ENCODE measurements around the gene CDKN1C. TPM values are rescaled to one million over a fixed set of nuclear protein-coding genes. Genes with fewer than 3 reads are reported as not detected.

Gene CDKN1C
- polyA plus RNA-seq, 1 experiment = 2.1 TPM

- TF ChIP-seq, protein P1, sequence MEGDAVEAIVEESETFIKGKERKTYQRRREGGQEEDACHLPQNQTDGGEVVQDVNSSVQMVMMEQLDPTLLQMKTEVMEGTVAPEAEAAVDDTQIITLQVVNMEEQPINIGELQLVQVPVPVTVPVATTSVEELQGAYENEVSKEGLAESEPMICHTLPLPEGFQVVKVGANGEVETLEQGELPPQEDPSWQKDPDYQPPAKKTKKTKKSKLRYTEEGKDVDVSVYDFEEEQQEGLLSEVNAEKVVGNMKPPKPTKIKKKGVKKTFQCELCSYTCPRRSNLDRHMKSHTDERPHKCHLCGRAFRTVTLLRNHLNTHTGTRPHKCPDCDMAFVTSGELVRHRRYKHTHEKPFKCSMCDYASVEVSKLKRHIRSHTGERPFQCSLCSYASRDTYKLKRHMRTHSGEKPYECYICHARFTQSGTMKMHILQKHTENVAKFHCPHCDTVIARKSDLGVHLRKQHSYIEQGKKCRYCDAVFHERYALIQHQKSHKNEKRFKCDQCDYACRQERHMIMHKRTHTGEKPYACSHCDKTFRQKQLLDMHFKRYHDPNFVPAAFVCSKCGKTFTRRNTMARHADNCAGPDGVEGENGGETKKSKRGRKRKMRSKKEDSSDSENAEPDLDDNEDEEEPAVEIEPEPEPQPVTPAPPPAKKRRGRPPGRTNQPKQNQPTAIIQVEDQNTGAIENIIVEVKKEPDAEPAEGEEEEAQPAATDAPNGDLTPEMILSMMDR (IDR thresholded peaks at IDR 0.05; ENCODE audit: insufficient read depth, low read depth, low read length) = no peak
- ChIA-PET CTCF (interaction anchor here (1.6 kb wide), 1 partner anchor 11 kb away, joined by 3 read pairs; no protein-coding TSS in a partner anchor), POLR2A (no interaction called here)
- no peaks in the 10 kb centered on the region for H3K27me3 ChIP-seq (ENCODE audit: control insufficient read depth, insufficient read depth, low read length)
- H3K36me3 ChIP-seq (ENCODE audit: control insufficient read depth, insufficient read depth, low read length) = no peaks in the 10 kb centered on the region
- H3K4me3 ChIP-seq (ENCODE audit: low read depth, low read length) = no peak overlapping the region
- DNase-seq (ENCODE audit: low read depth) = no peak
These were observed 38.0 kb downstream of the CDKN1C start for GRCh38 chr11:2847561-2847960.

DNA sequence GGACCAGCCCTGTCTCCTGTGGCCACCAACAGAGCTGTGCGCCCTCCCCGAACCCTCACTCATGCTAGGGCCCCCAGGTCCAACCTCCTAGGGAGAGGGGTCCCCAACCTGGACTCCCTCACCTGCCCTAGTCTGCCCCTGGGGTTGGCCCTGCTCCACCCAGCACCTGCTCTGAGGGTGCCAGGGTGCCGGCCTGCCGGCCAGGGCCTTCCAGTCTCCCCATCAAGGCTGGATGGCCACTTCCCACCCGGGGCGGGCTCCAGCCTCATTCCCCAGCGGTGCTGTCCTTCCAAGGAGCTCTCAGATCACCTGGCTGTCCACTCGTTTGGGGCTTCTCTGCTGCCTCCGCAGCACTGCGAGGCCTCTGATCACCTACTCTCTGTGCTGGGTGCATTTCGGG lies 39.1 kb downstream of the CDKN1C start:
- TF ChIP-seq, protein P1 (IDR thresholded peaks at IDR 0.05; ENCODE audit: insufficient read depth, low read depth, low read length) = no peak
- ChIA-PET POLR2A (no interaction called here), CTCF (interaction anchor here (1.6 kb wide), 1 partner anchor 10 kb away, joined by 3 read pairs; no protein-coding TSS in a partner anchor)
- Histone ChIP-seq H3K36me3 (ENCODE audit: control insufficient read depth, insufficient read depth, low read length) (no peaks in the 10 kb centered on the region), H3K4me3 (ENCODE audit: low read depth, low read length) (no peak overlapping the region), H3K27me3 (ENCODE audit: control insufficient read depth, insufficient read depth, low read length) (no peaks in the 10 kb centered on the region)
- no peak for DNase-seq (ENCODE audit: low read depth)

DNA sequence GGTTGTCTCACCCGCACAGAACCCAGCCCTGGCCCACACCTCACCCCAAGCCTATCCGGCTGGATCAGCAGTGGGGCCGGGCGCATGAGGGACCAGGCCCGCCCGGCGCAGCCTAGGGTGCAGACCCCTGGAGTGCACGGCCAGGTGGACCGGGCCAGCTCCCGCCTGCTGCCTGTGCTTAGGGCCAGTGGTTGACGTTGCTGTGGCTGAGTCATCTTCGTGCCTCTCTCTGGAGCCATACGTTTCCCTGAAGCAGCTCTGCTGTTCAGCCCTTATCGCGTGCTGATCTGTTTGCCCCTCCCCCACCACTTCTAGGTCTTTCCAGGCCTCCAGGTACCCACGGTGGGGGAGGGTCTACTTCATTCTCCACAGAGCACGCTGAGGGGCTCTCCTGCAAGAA lies 39.5 kb downstream of the CDKN1C start:
- CTCF ChIA-PET = interaction anchor here (1.6 kb wide), 1 partner anchor 9 kb away, joined by 3 read pairs; no protein-coding TSS in a partner anchor
- POLR2A ChIA-PET = no interaction called here
- H3K4me3 ChIP-seq (ENCODE audit: low read depth, low read length) = no peak overlapping the region
- no peak for DNase-seq (ENCODE audit: low read depth)
- TF ChIP-seq, protein P1 (IDR thresholded peaks at IDR 0.05; ENCODE audit: insufficient read depth, low read depth, low read length) = no peak
- H3K36me3 ChIP-seq (ENCODE audit: control insufficient read depth, insufficient read depth, low read length) = no peaks in the 10 kb centered on the region
- no peaks in the 10 kb centered on the region for H3K27me3 ChIP-seq (ENCODE audit: control insufficient read depth, insufficient read depth, low read length)

- Histone ChIP-seq H3K4me3 (ENCODE audit: low read depth, low read length) (no peak overlapping the region), H3K36me3 (ENCODE audit: control insufficient read depth, insufficient read depth, low read length) (no peaks in the 10 kb centered on the region), H3K27me3 (ENCODE audit: control insufficient read depth, insufficient read depth, low read length) (no peaks in the 10 kb centered on the region)
- DNase-seq (ENCODE audit: low read depth) = no peak
- ChIA-PET POLR2A (no interaction called here), CTCF (no interaction called here)
- TF ChIP-seq, protein P1 (IDR thresholded peaks at IDR 0.05; ENCODE audit: insufficient read depth, low read depth, low read length) = no peak
These were observed 40.6 kb downstream of the CDKN1C start for GRCh38 chr11:2844996-2845395.

- TF ChIP-seq, protein P1 (IDR thresholded peaks at IDR 0.05; ENCODE audit: insufficient read depth, low read depth, low read length) = no peak
- POLR2A ChIA-PET = no interaction called here
- DNase-seq (ENCODE audit: low read depth) = no peak
- no peak overlapping the region for H3K4me3 ChIP-seq (ENCODE audit: low read depth, low read length)
- CTCF ChIA-PET = interaction anchor here (0.7 to 0.8 kb wide), 3 partner anchors 10 to 998 kb away, joined by 3 to 5 read pairs (median 3); no protein-coding TSS in a partner anchor
- no peaks in the 10 kb centered on the region for H3K36me3 ChIP-seq (ENCODE audit: control insufficient read depth, insufficient read depth, low read length)
- H3K27me3 ChIP-seq (ENCODE audit: control insufficient read depth, insufficient read depth, low read length) = no peaks in the 10 kb centered on the region
These were observed 41.3 kb downstream of the CDKN1C start for GRCh38 chr11:2844116-2844842.
